Naive thymus-derived CD8-positive, alpha-beta T cell (primary cell): ENCODE measurements around the gene KIAA1328. TPM values are rescaled to one million over a fixed set of nuclear protein-coding genes. Genes with fewer than 3 reads are reported as not detected.

ENCODE experiments used
- ATAC-seq, 2 donors: fragments of 150-1000 bp; cut with Tn5 transposase in 1 of 2; sonication (Bioruptor Pico), chemical (Tn5 transposase) in 1 of 2; 1 replicate in 1 of 2; 2 replicates in 1 of 2; pipeline ENCODE4 v1.10.0; 2021; ENCODE audit warnings: mild to moderate bottlenecking in 2 of 2, moderate library complexity in 2 of 2
- POLR2A ChIA-PET: fragments of 350-600 bp; sonication (Branson Sonifier 250); formaldehyde crosslinking; loops from one replicate; lab custom pipeline; 2021; ENCODE audit warnings: antibody characterized with exemption; lab: Charles Lee
- DNase-seq, 10 donors: peaks; one replicate each; pipeline versions ENCODE4 v3.0.0 to v3.0.0-alpha.2; 2020 to 2022
- H3K27ac Mint-ChIP-seq, 10 donors: one replicate each; pipeline ENCODE4 v1.8.0; 2020 to 2022; ENCODE audit warnings: mild to moderate bottlenecking in 10 of 10, mixed read lengths in 10 of 10, moderate library complexity in 4 of 10, inconsistent platforms in 1 of 10
- H3K27me3 Mint-ChIP-seq, 5 donors: one replicate each; pipeline ENCODE4 v1.8.0; 2021 to 2022; ENCODE audit warnings: mixed read lengths in 5 of 5
- H3K36me3 Mint-ChIP-seq, 3 donors: one replicate each; pipeline ENCODE4 v1.8.0; 2020 to 2022; ENCODE audit warnings: mixed read lengths in 3 of 3, mild to moderate bottlenecking in 2 of 3, inconsistent platforms in 1 of 3
- H3K4me1 Mint-ChIP-seq, 4 donors: one replicate each; pipeline ENCODE4 v1.8.0; 2021 to 2022; ENCODE audit warnings: mixed read lengths in 4 of 4
- H3K4me3 Mint-ChIP-seq, 10 donors: one replicate each; pipeline ENCODE4 v1.8.0; 2020 to 2022; ENCODE audit warnings: mild to moderate bottlenecking in 10 of 10, mixed read lengths in 10 of 10, moderate library complexity in 6 of 10, inconsistent platforms in 1 of 10
- H3K9me3 Mint-ChIP-seq, 9 donors: one replicate each; pipeline ENCODE4 v1.8.0; 2020 to 2022; ENCODE audit warnings: mixed read lengths in 9 of 9, mild to moderate bottlenecking in 3 of 9, inconsistent platforms in 1 of 9, moderate library complexity in 1 of 9
- polyA plus RNA-seq, 3 donors: library from polyadenylated mRNA; unstranded; fragments of 300-500 nt; fragmentation: Illumina TruSeq; gene quantifications; one replicate each; pipeline ENCODE4 v1.2.3, GENCODE V29; 2021
- total RNA-seq, 8 experiments: library from RNA in 2 of 8; stranded (reverse) in 2 of 8; gene quantifications; one replicate each; pipeline ENCODE4 v1.2.3 and lab custom pipeline; 2021 to 2026

Gene KIAA1328
- total and polyA plus RNA-seq, 5 experiments from 2014 or later: 6.3 to 15.1 (median 10.8) TPM

DNA sequence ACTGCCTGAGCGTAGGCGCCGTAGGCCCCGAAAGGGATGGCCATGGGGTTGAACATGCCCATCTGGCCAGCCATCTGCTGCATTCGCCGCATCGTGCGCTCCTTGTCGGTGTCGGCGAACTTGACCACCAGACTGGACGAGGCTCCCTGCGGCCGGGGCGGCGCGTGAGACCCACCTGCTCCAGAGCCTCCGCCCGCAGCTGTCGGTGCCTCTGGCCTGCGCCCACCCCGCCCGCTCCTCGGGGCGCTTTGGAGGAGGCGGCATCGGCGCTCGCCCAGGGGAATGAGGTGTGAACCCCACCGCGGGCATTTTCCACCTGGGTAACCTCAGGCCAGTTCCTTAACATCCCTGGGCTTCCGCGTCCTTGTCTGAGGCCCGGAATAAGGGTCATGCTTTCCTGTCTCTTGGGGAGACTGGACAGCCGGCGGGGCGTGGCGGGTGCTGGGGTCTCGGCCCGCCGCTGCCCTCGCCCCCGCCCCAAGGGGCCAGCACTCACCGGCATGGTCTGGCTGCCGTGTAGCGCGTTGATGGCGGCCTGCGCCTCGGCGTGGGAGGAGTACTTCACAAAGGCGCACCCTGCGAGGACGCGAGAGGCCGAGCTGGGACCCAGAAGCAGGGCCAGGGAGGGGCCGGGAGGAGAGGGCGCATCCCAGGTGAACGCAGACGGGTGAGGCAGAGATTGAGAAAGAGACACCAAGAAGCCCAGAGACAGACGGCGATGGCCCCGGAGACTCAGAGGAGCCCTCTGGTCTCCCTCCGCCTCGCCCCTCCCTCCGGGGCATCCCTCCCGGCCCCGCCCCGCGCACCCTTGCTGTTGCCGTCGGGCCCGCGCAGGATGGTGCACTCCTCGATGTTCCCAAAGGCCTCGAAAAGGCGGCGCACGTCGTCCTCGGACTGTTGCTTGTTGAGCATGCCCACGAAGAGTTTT, 445.6 kb downstream of the KIAA1328 start:
- peaks cover 0 to 9% (median 2%) of the 10 kb centered on the region in 4 donors for H3K4me1 Mint-ChIP-seq
- peaks cover 19 to 59% (median 43%) of the 10 kb centered on the region in 5 donors for H3K27me3 Mint-ChIP-seq
- ATAC-seq: no peak
- peaks cover 0 to 20% (median 7%) of the 10 kb centered on the region in 9 donors for H3K9me3 Mint-ChIP-seq
- H3K4me3 Mint-ChIP-seq: no peak overlapping the region
- H3K36me3 Mint-ChIP-seq: peaks cover 0 to 7% (median 0%) of the 10 kb centered on the region in 3 donors
- H3K27ac Mint-ChIP-seq: no peak overlapping the region
- DNase-seq: no peak
- POLR2A ChIA-PET: no interaction called here

- POLR2A ChIA-PET: no interaction called here
- peaks cover 0 to 14% (median 5%) of the 10 kb centered on the region in 9 donors for H3K9me3 Mint-ChIP-seq
- peaks cover 0 to 7% (median 0%) of the 10 kb centered on the region in 3 donors for H3K36me3 Mint-ChIP-seq
- H3K27ac Mint-ChIP-seq: peak overlapping the region in 1 of 10 donors; percentile 65
- peaks cover 19 to 59% (median 43%) of the 10 kb centered on the region in 5 donors for H3K27me3 Mint-ChIP-seq
- peak overlapping the region in 2 of 10 donors; percentile 4 to 39 for H3K4me3 Mint-ChIP-seq
- DNase-seq: no peak
- no peak for ATAC-seq
- peaks cover 0 to 9% (median 2%) of the 10 kb centered on the region in 4 donors for H3K4me1 Mint-ChIP-seq
Observed at GRCh38 chr18:37275237-37275741, 446.4 kb downstream of the KIAA1328 start.

- peaks cover 0 to 7% (median 0%) of the 10 kb centered on the region in 3 donors for H3K36me3 Mint-ChIP-seq
- no peak overlapping the region for H3K27ac Mint-ChIP-seq
- no peak for DNase-seq
- H3K9me3 Mint-ChIP-seq: peaks cover 0 to 12% (median 5%) of the 10 kb centered on the region in 9 donors
- peak overlapping the region in 1 of 10 donors; percentile 37 for H3K4me3 Mint-ChIP-seq
- ATAC-seq: no peak
- POLR2A ChIA-PET: no interaction called here
- peaks cover 19 to 59% (median 43%) of the 10 kb centered on the region in 5 donors for H3K27me3 Mint-ChIP-seq
- H3K4me1 Mint-ChIP-seq: peaks cover 0 to 9% (median 2%) of the 10 kb centered on the region in 4 donors
Observed at GRCh38 chr18:37276111-37276890, 447.4 kb downstream of the KIAA1328 start.

DNA sequence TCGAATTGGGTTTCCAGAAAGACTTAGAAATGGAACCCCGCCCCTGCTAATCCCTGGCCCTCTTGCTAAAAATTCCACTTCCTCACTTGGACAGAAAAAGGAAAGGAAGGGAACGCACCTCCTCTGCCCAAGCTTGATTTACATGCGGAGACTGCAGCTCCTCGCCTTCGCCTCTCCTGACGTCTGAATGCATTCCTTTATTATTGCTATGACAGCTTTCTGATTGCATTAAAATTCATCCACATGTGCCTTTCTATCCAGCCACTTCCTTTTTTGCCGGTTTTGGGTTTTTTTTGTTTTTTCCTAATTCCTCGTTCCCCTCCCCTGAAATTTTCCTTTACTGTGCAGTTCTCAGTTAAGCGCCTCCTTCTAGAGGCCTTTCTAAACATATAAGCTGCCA, 448.9 kb downstream of the KIAA1328 start:
- DNase-seq: no peak
- Mint-ChIP-seq H3K27ac (no peak overlapping the region), H3K36me3 (peaks cover 0 to 7% (median 0%) of the 10 kb centered on the region in 3 donors), H3K27me3 (peaks cover 16 to 50% (median 35%) of the 10 kb centered on the region in 5 donors), H3K9me3 (peaks cover 0 to 12% (median 5%) of the 10 kb centered on the region in 9 donors), H3K4me1 (peaks cover 0 to 9% (median 2%) of the 10 kb centered on the region in 4 donors), H3K4me3 (no peak overlapping the region)
- POLR2A ChIA-PET: no interaction called here
- ATAC-seq: no peak

Other genes with a start within 250 kb of the KIAA1328 start
- gene TPGS2, start 125 bp upstream of the KIAA1328 start, total RNA-seq: 10 to 100 TPM; 49.7 to 55.7 TPM
- gene TPGS2, start 125 bp upstream of the KIAA1328 start, polyA plus RNA-seq: 10 to 100 TPM; 55.7 to 62.6 (median 59.9) TPM